IPS DF 4.7 (cell line): Measurements from ENCODE around the gene TRIM50.
"Not testable (repeated sequence)": the region's sequence is repeated elsewhere in the genome, so short reads cannot be mapped to it uniquely, and the experiment has no call there.

Source experiments
- DNase-seq: peaks from one replicate; pipeline ENCODE4 v3.0.0-alpha.2; 2013; ENCODE audit warnings: low spot score; ENCODE audit errors: extremely low read depth

TRIM50 gene

GRCh38 chr7:73314271-73314670, 13.6 kb downstream of the TRIM50 start:
- DNase-seq: no peak

GRCh38 chr7:73313521-73313906, 14.4 kb downstream of the TRIM50 start:
- DNase-seq: no peak

- DNase-seq: no peak
Measured at GRCh38 chr7:73312831-73313520, 14.9 kb downstream of the TRIM50 start.

- not testable (repeated sequence) for DNase-seq
Measured at GRCh38 chr7:73311421-73311820, 16.5 kb downstream of the TRIM50 start.

- peak; percentile 44 for DNase-seq
Measured at GRCh38 chr7:73308665-73309214, 19.1 kb downstream of the TRIM50 start, which contains the start of gene NSUN5. NSUN5 (minus strand) TSS chr7:73308826; CDS start chr7:73308790, 36 bp downstream.

- no peak for DNase-seq
Measured at GRCh38 chr7:73308074-73308664, 19.7 kb downstream of the TRIM50 start.

- no peak for DNase-seq
Measured at GRCh38 chr7:73307436-73307835, 20.4 kb downstream of the TRIM50 start.

GRCh38 chr7:73304612-73305387, 23.1 kb downstream of the TRIM50 start:
- not testable (repeated sequence) for DNase-seq

GRCh38 chr7:73304071-73304470, 23.8 kb downstream of the TRIM50 start:
- DNase-seq: no peak

- DNase-seq: no peak
Measured at GRCh38 chr7:73303546-73303945, 24.3 kb downstream of the TRIM50 start.

GRCh38 chr7:73302846-73303245, 25.0 kb downstream of the TRIM50 start:
- not testable (repeated sequence) for DNase-seq

- DNase-seq: not testable (repeated sequence)
Measured at GRCh38 chr7:73301108-73301507, 26.8 kb downstream of the TRIM50 start.

- DNase-seq: not testable (repeated sequence)
Measured at GRCh38 chr7:73299812-73300211, 28.1 kb downstream of the TRIM50 start.

GRCh38 chr7:73297706-73298105, 30.2 kb downstream of the TRIM50 start:
- not testable (repeated sequence) for DNase-seq

- DNase-seq: not testable (repeated sequence)
Measured at GRCh38 chr7:73297235-73297634, 30.6 kb downstream of the TRIM50 start.

GRCh38 chr7:73277210-73277609, 50.7 kb downstream of the TRIM50 start:
- DNase-seq: not testable (repeated sequence)

GRCh38 chr7:73267813-73268212, 60.1 kb downstream of the TRIM50 start:
- DNase-seq: not testable (repeated sequence)

GRCh38 chr7:73266719-73267368, 61.0 kb downstream of the TRIM50 start:
- not testable (repeated sequence) for DNase-seq
